ENCODE results near the gene POLR3C.
"Not testable (repeated sequence)": the region's sequence is repeated elsewhere in the genome, so short reads cannot be mapped to it uniquely, and the experiment has no call there.

Gene POLR3C

GRCh38 chr1:145823565-145824498 is at the start of gene POLR3C, which contains the start of gene RNF115:
POLR3C (plus strand) TSS chr1:145824200; CDS start chr1:145825777, 1,577 bp downstream.
RNF115 (minus strand) TSS chr1:145824095; CDS start chr1:145823873, 222 bp downstream.
- peak; percentile 83 for DNase-seq

- no peak for DNase-seq
Measured at GRCh38 chr1:145777357-145778145, 46.4 kb upstream of the POLR3C start.

GRCh38 chr1:145778146-145778540 is 45.9 kb upstream of the POLR3C start:
- no peak for DNase-seq

- DNase-seq = no peak
Measured at GRCh38 chr1:145782272-145783099, 41.5 kb upstream of the POLR3C start.

GRCh38 chr1:145784409-145784808 is 39.6 kb upstream of the POLR3C start:
- DNase-seq = no peak

- DNase-seq = no peak
Measured at GRCh38 chr1:145785547-145785946, 38.5 kb upstream of the POLR3C start.

GRCh38 chr1:145786271-145786670 is 37.7 kb upstream of the POLR3C start:
- DNase-seq = no peak

GRCh38 chr1:145788580-145788979 is 35.4 kb upstream of the POLR3C start:
- DNase-seq = no peak

- DNase-seq = not testable (repeated sequence)
Measured at GRCh38 chr1:145791860-145792259, 32.1 kb upstream of the POLR3C start.

GRCh38 chr1:145792484-145792883 is 31.5 kb upstream of the POLR3C start:
- no peak for DNase-seq

GRCh38 chr1:145795257-145795881 is 28.6 kb upstream of the POLR3C start:
- DNase-seq = no peak

GRCh38 chr1:145796753-145797152 is 27.2 kb upstream of the POLR3C start:
- peak; percentile 44 for DNase-seq

- no peak for DNase-seq
Measured at GRCh38 chr1:145799806-145800205, 24.2 kb upstream of the POLR3C start.

GRCh38 chr1:145804235-145805045 is 19.6 kb upstream of the POLR3C start:
- no peak for DNase-seq

GRCh38 chr1:145805057-145805456 is 18.9 kb upstream of the POLR3C start:
- no peak for DNase-seq

GRCh38 chr1:145806408-145806807 is 17.6 kb upstream of the POLR3C start:
- no peak for DNase-seq

GRCh38 chr1:145806844-145807243 is 17.2 kb upstream of the POLR3C start:
- DNase-seq = no peak

GRCh38 chr1:145812977-145813810 is 10.8 kb upstream of the POLR3C start:
- not testable (repeated sequence) for DNase-seq

GRCh38 chr1:145818095-145818494 is 5.9 kb upstream of the POLR3C start:
- not testable (repeated sequence) for DNase-seq

GRCh38 chr1:145822779-145823331 is 1.1 kb upstream of the POLR3C start:
- not testable (repeated sequence) for DNase-seq

All from GF-D8 (cell line).